Endothelial cell of umbilical vein (primary cell): ENCODE data around the gene ERAP2.

ENCODE experiments used
- CTCF ChIP-seq, 2 donors: IDR thresholded peaks; 1 replicate in 1 of 2; 2 replicates in 1 of 2; pipeline ENCODE4 v1.5.1; 2011; ENCODE audit warnings: low read length in 2 of 2, mild to moderate bottlenecking in 2 of 2, moderate library complexity in 2 of 2, control low read depth in 1 of 2, inconsistent platforms in 1 of 2, low read depth in 1 of 2; ENCODE audit not compliant: insufficient read depth in 1 of 2; ENCODE audit errors: extremely low read depth in 1 of 2
- EZH2 ChIP-seq: IDR thresholded peaks from 2 replicates; pipeline ENCODE4 v1.6.1; 2012; ENCODE audit warnings: borderline replicate concordance, low read depth, mild to moderate bottlenecking, moderate library complexity, low read length, inconsistent platforms; ENCODE audit not compliant: severe bottlenecking
- FOS ChIP-seq: IDR thresholded peaks from 2 replicates; pipeline ENCODE4 v1.6.1; 2011; ENCODE audit warnings: mild to moderate bottlenecking, low read length, moderate library complexity, borderline replicate concordance; ENCODE audit not compliant: insufficient read depth
- GATA2 ChIP-seq: IDR thresholded peaks from 2 replicates; pipeline ENCODE4 v1.7.0; 2011; ENCODE audit warnings: low read depth, mild to moderate bottlenecking, moderate library complexity, mixed read lengths, low read length; ENCODE audit not compliant: insufficient read length, insufficient read depth
- JUN ChIP-seq: IDR thresholded peaks from 2 replicates; pipeline ENCODE4 v1.6.1; 2011; ENCODE audit warnings: borderline replicate concordance, low read depth; ENCODE audit not compliant: insufficient read length, insufficient read depth
- MAX ChIP-seq: IDR thresholded peaks from 2 replicates; pipeline ENCODE4 v1.6.1; 2011; ENCODE audit not compliant: insufficient read depth, insufficient read length
- POLR2A ChIP-seq: IDR thresholded peaks from 2 replicates; pipeline ENCODE4 v1.6.1; 2012; ENCODE audit warnings: low read depth, mild to moderate bottlenecking, control low read depth, low read length
- POLR2AphosphoS5 ChIP-seq: IDR thresholded peaks from 2 replicates; pipeline ENCODE4 v1.6.1; 2012; ENCODE audit warnings: low read depth, mild to moderate bottlenecking, control low read depth, low read length, moderate library complexity; ENCODE audit not compliant: insufficient read depth

- TF ChIP-seq MAX (no peak), CTCF (IDR thresholded peaks at IDR 0.05; ENCODE audit: extremely low read depth in 1 of 2, insufficient read depth in 1 of 2, low read depth in 1 of 2, low read length in 2 of 2) (no peak), POLR2A (no peak), EZH2 (no peak), GATA2 (no peak), POLR2AphosphoS5 (no peak), JUN (no peak), FOS (no peak)
Observed at GRCh38 chr5:96871686-96872085, 4.6 kb upstream of the ERAP2 start.
